ENCODE data around the gene CYSTM1.

CYSTM1 gene

GRCh38 chr5:140131967-140132409 lies 43.0 kb upstream of the CYSTM1 start:
- DNase-seq (ENCODE audit: extremely low spot score): no peak
- CTCF ChIA-PET: interaction anchor here (0.7 to 1.1 kb wide), 3 partner anchors 10 to 88 kb away, joined by 3 read pairs; no protein-coding TSS in a partner anchor
- no peak for TF ChIP-seq FOXA1 (IDR thresholded peaks at IDR 0.05)
- no peak for TF ChIP-seq LEF1 (IDR thresholded peaks at IDR 0.05; ENCODE audit: borderline replicate concordance)
- no peak for TF ChIP-seq FOXK2 (IDR thresholded peaks at IDR 0.05)
- TF ChIP-seq PKNOX1 (IDR thresholded peaks at IDR 0.05): no peak
- TF ChIP-seq FOXM1 (IDR thresholded peaks at IDR 0.05; ENCODE audit: borderline replicate concordance): no peak
- no peak for TF ChIP-seq ELF4 (IDR thresholded peaks at IDR 0.05)
- TF ChIP-seq NFRKB (IDR thresholded peaks at IDR 0.05): no peak
- TF ChIP-seq BHLHE40 (IDR thresholded peaks at IDR 0.05; ENCODE audit: borderline replicate concordance): no peak
- no peak for TF ChIP-seq TARDBP (IDR thresholded peaks at IDR 0.05)
- TF ChIP-seq ZNF384 (IDR thresholded peaks at IDR 0.05): no peak
- TF ChIP-seq SUZ12 (IDR thresholded peaks at IDR 0.05): no peak
- POLR2A ChIA-PET: interaction anchor here (1.5 kb wide), 1 partner anchor 16 kb away, joined by 7 read pairs; no protein-coding TSS in a partner anchor

GRCh38 chr5:140133514-140134167 lies 41.3 kb upstream of the CYSTM1 start:
- TF ChIP-seq NFRKB (IDR thresholded peaks at IDR 0.05) (no peak), SP1 (IDR thresholded peaks at IDR 0.05) (no peak)
- ChIA-PET CTCF (interaction anchor here (0.8 to 3.4 kb wide), 3 partner anchors 10 to 165 kb away, joined by 3 to 16 read pairs (median 3); no protein-coding TSS in a partner anchor), POLR2A (interaction anchor here (0.7 to 1.3 kb wide), 4 partner anchors 12 to 26 kb away, joined by 3 read pairs; no protein-coding TSS in a partner anchor)
- DNase-seq (ENCODE audit: extremely low spot score): no peak

GRCh38 chr5:140134277-140134935 lies 40.6 kb upstream of the CYSTM1 start:
- DNase-seq (ENCODE audit: extremely low spot score): no peak
- CTCF ChIA-PET: interaction anchor here (0.5 to 3.4 kb wide), 4 partner anchors 10 to 166 kb away, joined by 3 to 16 read pairs (median 4); no protein-coding TSS in a partner anchor
- TF ChIP-seq ZNF384 (IDR thresholded peaks at IDR 0.05) (no peak), SP1 (IDR thresholded peaks at IDR 0.05) (no peak), BHLHE40 (IDR thresholded peaks at IDR 0.05; ENCODE audit: borderline replicate concordance) (no peak), ELF4 (IDR thresholded peaks at IDR 0.05) (no peak)
- POLR2A ChIA-PET: interaction anchor here (0.7 to 1.3 kb wide), 2 partner anchors 21 to 27 kb away, joined by 3 read pairs; no protein-coding TSS in a partner anchor

- ChIA-PET POLR2A (interaction anchor here (0.6 kb wide), 1 partner anchor 19 kb away, joined by 3 read pairs; no protein-coding TSS in a partner anchor), CTCF (interaction anchor here (1.0 to 3.4 kb wide), 2 partner anchors 9 to 20 kb away, joined by 4 to 16 read pairs; no protein-coding TSS in a partner anchor)
- DNase-seq (ENCODE audit: extremely low spot score): no peak
- no peak for TF ChIP-seq CTBP1 (IDR thresholded peaks at IDR 0.05; ENCODE audit: borderline replicate concordance)
- TF ChIP-seq SUZ12 (IDR thresholded peaks at IDR 0.05): no peak
- no peak for TF ChIP-seq LEF1 (IDR thresholded peaks at IDR 0.05; ENCODE audit: borderline replicate concordance)
- no peak for TF ChIP-seq ZNF384 (IDR thresholded peaks at IDR 0.05)
- no peak for TF ChIP-seq ARNT (IDR thresholded peaks at IDR 0.05)
- TF ChIP-seq FOXA1 (IDR thresholded peaks at IDR 0.05): no peak
- TF ChIP-seq SP1 (IDR thresholded peaks at IDR 0.05): no peak
- TF ChIP-seq FOXK2 (IDR thresholded peaks at IDR 0.05): no peak
- TF ChIP-seq NFRKB (IDR thresholded peaks at IDR 0.05): no peak
- TF ChIP-seq ELF4 (IDR thresholded peaks at IDR 0.05): no peak
Measured at GRCh38 chr5:140135127-140135526, 39.9 kb upstream of the CYSTM1 start.

GRCh38 chr5:140136624-140137023 lies 38.4 kb upstream of the CYSTM1 start:
- POLR2A ChIA-PET: no interaction called here
- DNase-seq (ENCODE audit: extremely low spot score): no peak
- CTCF ChIA-PET: interaction anchor here (3.4 kb wide), 1 partner anchor 7 kb away, joined by 16 read pairs; no protein-coding TSS in a partner anchor
- TF ChIP-seq SP1 (IDR thresholded peaks at IDR 0.05) (no peak), LEF1 (IDR thresholded peaks at IDR 0.05; ENCODE audit: borderline replicate concordance) (no peak), ZNF384 (IDR thresholded peaks at IDR 0.05) (no peak), FOXK2 (IDR thresholded peaks at IDR 0.05) (no peak), ELF4 (IDR thresholded peaks at IDR 0.05) (no peak), ARNT (IDR thresholded peaks at IDR 0.05) (no peak), NFRKB (IDR thresholded peaks at IDR 0.05) (no peak), BHLHE40 (IDR thresholded peaks at IDR 0.05; ENCODE audit: borderline replicate concordance) (no peak), PKNOX1 (IDR thresholded peaks at IDR 0.05) (no peak), L3MBTL2 (conservative IDR thresholded peaks at IDR 0.05) (no peak), SUZ12 (IDR thresholded peaks at IDR 0.05) (no peak), TARDBP (IDR thresholded peaks at IDR 0.05) (no peak), FOXA1 (IDR thresholded peaks at IDR 0.05) (no peak), FOXM1 (IDR thresholded peaks at IDR 0.05; ENCODE audit: borderline replicate concordance) (no peak), HDGF (IDR thresholded peaks at IDR 0.05; ENCODE audit: borderline replicate concordance) (no peak), CTBP1 (IDR thresholded peaks at IDR 0.05; ENCODE audit: borderline replicate concordance) (no peak)

GRCh38 chr5:140140435-140140834 lies 34.6 kb upstream of the CYSTM1 start:
- ChIA-PET POLR2A (no interaction called here), CTCF (interaction anchor here (0.8 kb wide), 1 partner anchor 68 kb away, joined by 4 read pairs; no protein-coding TSS in a partner anchor)
- TF ChIP-seq ELF4 (IDR thresholded peaks at IDR 0.05) (no peak), PKNOX1 (IDR thresholded peaks at IDR 0.05) (no peak), FOXA1 (IDR thresholded peaks at IDR 0.05) (no peak), FOXK2 (IDR thresholded peaks at IDR 0.05) (no peak), ARNT (IDR thresholded peaks at IDR 0.05) (no peak)
- no peak for DNase-seq (ENCODE audit: extremely low spot score)

All from HEK293T (cell line).